ENCODE results near the gene MAP3K9. TPM values are rescaled to one million over a fixed set of nuclear protein-coding genes. Genes with fewer than 3 reads are reported as not detected.

The MAP3K9 gene
- total RNA-seq, 1 experiment from 2014 or later = 21.4 TPM

DNA sequence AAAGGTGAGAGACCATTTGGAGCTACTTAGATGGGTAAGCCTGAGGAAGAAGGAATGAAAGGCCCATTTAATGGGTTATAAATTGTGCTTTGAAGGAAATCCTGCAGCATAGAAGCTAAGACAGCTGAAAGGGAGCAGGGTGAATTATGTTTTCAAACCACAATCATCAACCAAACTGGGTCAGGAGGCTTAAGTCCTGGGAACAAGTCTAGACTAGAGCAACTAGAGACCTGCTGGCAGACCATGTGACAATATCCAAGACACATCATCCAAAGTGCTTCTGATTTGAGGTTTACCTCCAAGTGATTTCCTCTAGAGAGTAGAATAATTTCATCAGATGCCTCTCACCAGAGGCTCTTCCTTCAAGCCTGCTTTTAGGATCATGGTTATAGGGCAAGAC lies 53.7 kb downstream of the MAP3K9 start:
- peaks cover 36% of the 10 kb centered on the region for H3K4me1 ChIP-seq (replicated peaks; ENCODE audit: insufficient read depth)
- intact Hi-C loops (cut with micrococcal nuclease; ENCODE audit: unreplicated experiment) = loop anchor here (1.0 to 2.0 kb wide), 4 partner anchors 37 to 89 kb away; partner anchors contain the start of gene MAP3K9
- BruUV-seq (replicated peaks) = TSS peak; percentile 47
- H4K20me1 ChIP-seq (ENCODE audit: insufficient read depth) = no peaks in the 10 kb centered on the region
- H2AFZ ChIP-seq = no peak overlapping the region
- H3K9me3 ChIP-seq (ENCODE audit: insufficient read depth, low read depth) = 0 out of 2 replicates have a peak, but pooled peaks cover 3% of the 10 kb centered on the region
- peaks cover 24% of the 10 kb centered on the region; the same call in 1 of the 2 replicates for H3K79me2 ChIP-seq (ENCODE audit: low read depth)
- peak in 1 of 2 experiments; percentile 51 for DNase-seq
- TF ChIP-seq CTCF (conservative IDR thresholded peaks at IDR 0.05) (no peak), EZH2 (IDR thresholded peaks at IDR 0.05; ENCODE audit: low read depth) (no peak)
- no peak overlapping the region for H3K4me3 ChIP-seq
- 0 out of 2 replicates have a peak, but pooled peaks cover 7% of the 10 kb centered on the region for H3K9me2 ChIP-seq (ENCODE audit: insufficient read depth)
- peaks cover 14% of the 10 kb centered on the region for H3K36me3 ChIP-seq (ENCODE audit: low read depth)
- H3K27ac ChIP-seq = peak overlapping the region; percentile 87
- POLR2A ChIA-PET (ENCODE audit: unreplicated experiment) = interaction anchor here (1.0 to 1.1 kb wide), 2 partner anchors 37 to 152 kb away, joined by 3 read pairs; partner anchors contain the start of gene PCNX1
- CTCF ChIA-PET = interaction anchor here (1.0 kb wide), 1 partner anchor 54 kb away, joined by 3 read pairs; the partner anchor contains the start of gene MAP3K9
- H3F3A ChIP-seq (ENCODE audit: insufficient read depth, low read depth) = peaks cover 27% of the 10 kb centered on the region
- no peaks in the 10 kb centered on the region for H3K27me3 ChIP-seq (ENCODE audit: insufficient read depth, low read depth)
- H3K4me2 ChIP-seq = peak overlapping the region; percentile 59

DNA sequence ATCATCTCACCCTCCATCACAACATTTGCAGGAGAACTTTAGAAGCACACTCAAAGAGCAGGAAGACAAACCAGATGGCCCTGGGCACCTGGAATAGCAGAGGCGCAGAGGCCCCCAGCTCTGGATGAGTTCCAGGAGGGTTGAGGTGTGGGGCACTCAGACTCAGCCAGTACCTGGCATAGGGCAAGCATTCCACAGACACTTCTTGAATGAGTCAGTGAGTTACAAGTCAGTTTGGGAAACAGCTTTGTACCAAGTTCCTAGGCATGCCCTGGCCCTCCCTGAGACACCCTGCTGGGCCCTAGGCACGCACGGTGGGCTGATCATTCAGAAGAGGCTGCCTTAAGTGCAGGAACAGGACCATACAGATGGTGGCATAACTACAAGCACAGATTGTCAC lies 54.3 kb downstream of the MAP3K9 start:
- no peak overlapping the region for H2AFZ ChIP-seq
- peaks cover 36% of the 10 kb centered on the region for H3K4me1 ChIP-seq (replicated peaks; ENCODE audit: insufficient read depth)
- no peaks in the 10 kb centered on the region for H4K20me1 ChIP-seq (ENCODE audit: insufficient read depth)
- peak; percentile 96 to 99 for DNase-seq
- intact Hi-C loops (cut with micrococcal nuclease; ENCODE audit: unreplicated experiment) = loop anchor here (1.0 to 2.0 kb wide), 4 partner anchors 37 to 89 kb away; partner anchors contain the start of gene MAP3K9
- H3K4me2 ChIP-seq = peak overlapping the region; percentile 59
- TF ChIP-seq CTCF (conservative IDR thresholded peaks at IDR 0.05) = no peak
- TF ChIP-seq EZH2 (IDR thresholded peaks at IDR 0.05; ENCODE audit: low read depth) = no peak
- 0 out of 2 replicates have a peak, but pooled peaks cover 7% of the 10 kb centered on the region for H3K9me2 ChIP-seq (ENCODE audit: insufficient read depth)
- H3K79me2 ChIP-seq (ENCODE audit: low read depth) = peaks cover 24% of the 10 kb centered on the region; the same call in 1 of the 2 replicates
- ChIA-PET CTCF (interaction anchor here (1.0 kb wide), 1 partner anchor 54 kb away, joined by 3 read pairs; the partner anchor contains the start of gene MAP3K9), POLR2A (ENCODE audit: unreplicated experiment) (interaction anchor here (0.6 to 1.1 kb wide), 7 partner anchors 28 to 152 kb away, joined by 3 to 17 read pairs (median 4); partner anchors contain the start of genes MAP3K9 and PCNX1)
- H3K27ac ChIP-seq = peak overlapping the region; percentile 87
- peaks cover 27% of the 10 kb centered on the region for H3F3A ChIP-seq (ENCODE audit: insufficient read depth, low read depth)
- H3K27me3 ChIP-seq (ENCODE audit: insufficient read depth, low read depth) = no peaks in the 10 kb centered on the region
- H3K4me3 ChIP-seq = no peak overlapping the region
- H3K9me3 ChIP-seq (ENCODE audit: insufficient read depth, low read depth) = 0 out of 2 replicates have a peak, but pooled peaks cover 3% of the 10 kb centered on the region
- no TSS peak for BruUV-seq (replicated peaks)
- H3K36me3 ChIP-seq (ENCODE audit: low read depth) = peaks cover 14% of the 10 kb centered on the region

DNA sequence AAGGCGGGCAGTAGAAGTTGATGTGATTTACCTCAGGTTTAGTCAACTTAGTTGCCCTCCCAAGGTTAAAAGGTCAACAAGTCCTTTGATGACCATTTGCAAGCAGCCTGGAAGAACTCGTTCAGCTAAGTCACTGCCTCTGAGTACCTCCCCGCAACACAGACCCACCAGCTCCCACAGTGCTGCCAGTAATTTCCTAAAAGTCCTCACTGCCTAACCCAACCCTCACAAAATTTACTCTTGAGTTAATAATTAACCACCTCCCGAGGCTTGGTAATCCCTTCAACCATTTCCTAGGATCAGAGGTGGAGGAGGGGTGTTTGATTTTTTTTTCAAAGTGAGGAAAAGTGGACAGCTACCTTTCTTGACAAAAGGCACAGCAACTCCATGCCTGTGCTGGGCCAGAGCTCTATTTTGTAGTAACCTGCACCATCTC lies 55.8 kb downstream of the MAP3K9 start:
- Histone ChIP-seq H3K27me3 (ENCODE audit: insufficient read depth, low read depth) (no peaks in the 10 kb centered on the region), H3K9me3 (ENCODE audit: insufficient read depth, low read depth) (0 out of 2 replicates have a peak, but pooled peaks cover 3% of the 10 kb centered on the region), H3K4me2 (no peak overlapping the region), H2AFZ (no peak overlapping the region), H3K4me1 (replicated peaks; ENCODE audit: insufficient read depth) (peaks cover 36% of the 10 kb centered on the region), H3K4me3 (no peak overlapping the region), H3K79me2 (ENCODE audit: low read depth) (peaks cover 24% of the 10 kb centered on the region; the same call in 1 of the 2 replicates), H3K27ac (no peak overlapping the region), H3K9me2 (ENCODE audit: insufficient read depth) (0 out of 2 replicates have a peak, but pooled peaks cover 7% of the 10 kb centered on the region), H3K36me3 (ENCODE audit: low read depth) (peaks cover 17% of the 10 kb centered on the region), H4K20me1 (ENCODE audit: insufficient read depth) (no peaks in the 10 kb centered on the region), H3F3A (ENCODE audit: insufficient read depth, low read depth) (peaks cover 27% of the 10 kb centered on the region)
- CTCF ChIA-PET = no interaction called here
- no peak for DNase-seq
- intact Hi-C loops (cut with micrococcal nuclease; ENCODE audit: unreplicated experiment) = no loop called here
- POLR2A ChIA-PET (ENCODE audit: unreplicated experiment) = no interaction called here
- BruUV-seq (replicated peaks) = no TSS peak
- TF ChIP-seq EZH2 (IDR thresholded peaks at IDR 0.05; ENCODE audit: low read depth) (no peak), CTCF (conservative IDR thresholded peaks at IDR 0.05) (no peak)

Data from PC-9 (cell line).